ENCODE measurements around the gene KRTAP10-7.
"Not testable (repeated sequence)": the region's sequence is repeated elsewhere in the genome, so short reads cannot be mapped to it uniquely, and the experiment has no call there.

Gene KRTAP10-7

DNA sequence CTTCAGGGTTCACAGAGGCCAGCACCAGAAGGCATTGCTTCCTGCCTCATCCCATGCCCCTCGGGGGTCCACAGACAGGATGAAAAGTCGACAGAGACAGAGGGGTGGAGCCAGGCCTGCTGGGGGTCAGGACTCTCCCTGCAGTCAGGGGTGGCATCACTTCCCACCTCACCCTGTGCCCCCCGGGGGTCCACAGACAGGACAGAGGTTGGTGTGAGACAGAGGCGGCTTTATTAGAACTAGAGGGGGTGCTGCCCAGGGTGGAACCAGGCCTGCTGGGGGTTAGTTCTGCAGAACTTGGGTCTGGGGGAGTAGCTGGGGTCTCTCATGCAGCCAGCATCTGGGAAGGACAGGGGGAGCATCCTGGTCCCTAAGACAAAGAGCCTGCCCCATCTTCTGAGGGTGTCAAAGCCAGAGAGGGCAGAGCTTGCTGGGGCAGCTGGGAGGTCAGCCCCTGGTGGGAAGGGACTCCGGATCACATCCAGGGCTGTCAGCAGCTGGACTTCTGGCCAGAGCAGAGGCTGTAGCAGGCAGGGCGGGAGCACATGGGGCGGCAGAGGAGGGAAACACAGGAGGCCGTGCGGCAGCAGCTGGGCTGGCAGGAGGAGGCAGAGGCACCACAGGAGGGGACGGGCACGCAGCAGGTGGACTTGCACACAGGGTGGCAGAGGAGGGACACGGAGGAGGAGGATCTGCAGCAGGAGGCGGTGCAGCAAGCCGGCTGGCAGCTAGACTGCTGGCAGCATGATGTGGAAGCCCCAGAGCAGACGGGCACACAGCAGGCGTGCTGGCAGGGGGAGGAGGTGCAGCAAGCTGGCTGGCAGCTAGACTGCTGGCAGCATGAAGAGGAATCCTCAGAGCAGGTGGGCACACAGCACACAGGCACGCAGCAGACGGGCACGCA, 9.2 kb upstream of the KRTAP10-7 start:
- DNase-seq (ENCODE audit: low spot score): not testable (repeated sequence)

DNA sequence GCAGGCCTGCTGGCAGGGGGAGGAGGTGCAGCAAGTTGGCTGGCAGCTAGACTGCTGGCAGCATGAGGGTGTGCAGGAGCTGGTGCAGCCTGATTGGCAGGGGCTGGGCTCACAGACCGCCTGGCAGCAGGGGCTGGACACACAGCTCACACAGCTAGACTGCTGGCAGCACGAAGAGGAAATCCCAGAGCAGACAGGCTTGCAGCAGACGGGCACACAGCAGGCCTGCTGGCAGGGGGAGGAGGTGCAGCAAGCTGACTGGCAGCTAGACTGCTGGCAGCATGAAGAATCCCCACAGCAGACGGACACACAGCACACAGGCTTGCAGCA, 8.6 kb upstream of the KRTAP10-7 start:
- DNase-seq (ENCODE audit: low spot score): not testable (repeated sequence)

DNA sequence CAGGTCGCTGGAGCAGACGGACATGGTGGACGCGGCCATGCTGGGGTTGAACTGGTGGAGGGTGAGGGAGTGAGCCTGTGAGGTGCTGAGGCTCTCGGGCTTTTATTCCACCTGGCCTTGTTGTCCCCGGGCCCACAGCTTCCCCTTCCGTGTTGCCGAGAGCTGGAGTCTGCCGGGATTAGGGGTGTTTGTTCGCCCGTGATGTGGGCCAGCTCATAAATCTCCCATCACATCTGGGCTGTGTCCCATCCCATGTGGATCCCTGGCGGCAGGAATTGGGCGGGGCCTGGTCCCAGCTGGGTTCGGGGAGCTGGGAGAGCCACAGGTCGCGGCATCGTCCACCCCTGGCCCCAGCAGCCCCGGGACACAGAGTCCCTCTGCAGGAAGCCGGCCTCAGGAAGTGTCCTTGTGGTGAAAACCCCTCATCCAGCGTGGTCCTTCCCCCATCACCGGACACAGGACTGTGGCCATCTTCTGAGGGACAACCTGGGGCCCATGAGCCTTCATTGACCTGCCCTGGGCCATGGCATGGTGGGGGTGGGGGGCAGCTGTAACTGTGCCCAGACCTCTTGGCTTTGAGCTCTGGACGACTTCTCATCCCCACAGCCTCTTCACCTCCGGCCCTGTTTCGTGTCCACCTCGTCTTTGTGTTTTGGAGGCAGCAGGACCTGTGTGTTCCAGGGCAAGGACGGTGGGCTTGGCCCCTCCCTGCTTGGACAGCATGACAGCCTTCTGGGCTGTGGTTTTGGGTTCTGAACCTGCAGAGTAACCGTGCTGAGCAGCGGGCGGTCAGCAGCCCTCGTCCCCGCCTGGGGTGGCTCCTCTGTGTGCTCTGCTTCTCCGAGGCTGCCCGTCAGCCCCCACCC, 7.7 kb upstream of the KRTAP10-7 start, which contains the start of gene KRTAP10-6:
TSS of gene KRTAP10-6 (minus strand) at position 60 of the 866 bp plus-strand sequence. CDS start at position 39, 21 bp downstream.
- DNase-seq (ENCODE audit: low spot score): no peak

DNA sequence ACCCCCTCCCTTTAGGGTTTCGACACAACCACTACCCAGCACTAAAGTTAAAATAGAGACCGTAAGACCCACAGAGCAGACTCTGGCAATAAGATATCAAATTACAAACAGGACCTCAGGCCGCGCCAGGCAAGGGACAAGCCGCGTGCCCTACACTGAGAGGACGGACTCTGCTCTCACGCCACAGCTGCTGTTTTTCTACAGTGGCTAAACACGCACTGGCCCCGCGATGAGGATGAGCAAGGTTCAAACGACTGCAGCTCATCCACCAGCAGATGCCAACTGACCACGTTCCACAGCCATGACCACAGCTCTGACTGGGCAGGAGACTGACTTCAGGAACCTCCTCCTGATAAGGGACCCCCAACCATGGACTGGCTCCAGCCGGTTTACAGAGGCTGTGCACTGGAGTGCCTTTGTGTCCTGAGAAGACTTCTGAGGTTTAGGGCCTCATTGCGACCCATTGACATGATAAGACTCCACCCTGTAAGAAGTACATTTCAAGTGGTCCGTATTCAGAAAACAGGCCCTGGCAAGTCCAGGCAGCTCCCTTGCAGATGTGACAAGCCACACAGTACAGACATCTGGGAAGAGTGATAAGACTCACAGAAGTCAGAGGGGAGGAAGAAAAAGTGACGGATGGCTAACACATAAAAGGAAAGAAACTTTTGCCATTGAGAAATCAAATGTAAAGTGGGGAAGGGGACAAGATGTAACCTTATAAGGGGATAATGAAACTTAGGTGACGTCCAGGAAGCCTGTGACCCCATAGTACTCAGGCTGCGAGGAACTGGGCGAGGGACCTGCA, 6.6 kb upstream of the KRTAP10-7 start:
- DNase-seq (ENCODE audit: low spot score): no peak

DNA sequence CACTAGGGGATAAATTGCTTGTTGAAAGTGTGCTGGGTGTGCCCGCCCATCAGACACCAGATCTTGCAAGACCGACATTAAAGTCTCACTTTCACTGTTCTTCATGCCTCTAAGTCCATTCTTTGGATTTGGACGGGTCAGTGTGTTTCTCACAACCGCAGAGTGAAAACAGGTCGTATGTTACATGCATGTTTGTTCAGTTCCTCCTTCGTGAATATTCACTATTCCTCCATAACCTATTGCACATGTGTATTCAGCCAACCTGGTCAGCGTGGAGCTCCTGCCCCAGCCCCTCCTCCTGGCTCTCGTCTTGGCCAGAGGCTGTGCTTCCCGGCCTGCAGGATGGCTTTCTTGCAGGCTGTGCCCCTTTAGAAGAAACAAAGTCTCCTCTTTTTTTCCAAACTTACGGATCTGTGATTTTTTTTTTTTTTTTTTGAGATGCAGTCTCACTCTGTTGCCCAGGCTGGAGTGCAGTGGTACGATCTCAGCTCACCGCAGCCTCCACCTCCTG, 5.9 kb upstream of the KRTAP10-7 start:
- DNase-seq (ENCODE audit: low spot score): no peak

GRCh38 chr21:44595524-44595923, 4.9 kb upstream of the KRTAP10-7 start:
- DNase-seq (ENCODE audit: low spot score): no peak

DNA sequence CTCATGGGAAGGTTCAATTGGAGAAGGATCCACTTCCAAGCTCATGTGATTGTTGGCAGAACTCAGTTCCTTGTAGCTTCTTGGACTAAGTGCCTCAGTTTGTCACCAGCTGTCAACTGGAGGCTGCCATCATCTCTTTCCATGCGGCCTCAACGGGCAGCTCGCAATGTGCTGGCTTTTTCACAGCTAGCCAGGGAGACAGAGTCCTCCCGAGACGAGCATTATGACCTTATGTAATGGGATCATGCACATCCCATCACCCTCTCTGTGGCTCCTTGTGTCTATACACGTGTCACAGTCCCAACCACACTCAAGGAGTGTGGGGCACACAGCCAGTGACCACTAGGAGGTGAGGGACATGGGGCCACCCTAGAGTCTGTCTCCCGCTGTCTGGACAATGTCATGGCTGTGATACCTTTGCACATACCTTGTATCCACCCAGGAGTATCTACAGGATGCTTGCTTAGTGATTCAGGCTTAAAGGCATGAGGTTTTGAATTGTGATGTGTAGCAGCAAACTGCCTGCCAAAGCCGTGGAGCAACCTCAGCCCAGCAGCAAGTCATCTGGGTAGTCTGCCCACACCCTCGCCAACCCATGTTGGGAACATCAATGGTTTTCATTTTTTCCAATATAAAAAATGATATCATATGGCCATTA, 4.2 kb upstream of the KRTAP10-7 start:
- no peak for DNase-seq (ENCODE audit: low spot score)

- no peak for DNase-seq (ENCODE audit: low spot score)
Observed at GRCh38 chr21:44598061-44598460, 2.3 kb upstream of the KRTAP10-7 start.

- no peak for DNase-seq (ENCODE audit: low spot score)
Observed at GRCh38 chr21:44599264-44600029, 950 bp upstream of the KRTAP10-7 start.

- not testable (repeated sequence) for DNase-seq (ENCODE audit: low spot score)
Observed at GRCh38 chr21:44601091-44601490, 694 bp downstream of the KRTAP10-7 start.

GRCh38 chr21:44601596-44602462, 1.4 kb downstream of the KRTAP10-7 start:
- no peak for DNase-seq (ENCODE audit: low spot score)

DNA sequence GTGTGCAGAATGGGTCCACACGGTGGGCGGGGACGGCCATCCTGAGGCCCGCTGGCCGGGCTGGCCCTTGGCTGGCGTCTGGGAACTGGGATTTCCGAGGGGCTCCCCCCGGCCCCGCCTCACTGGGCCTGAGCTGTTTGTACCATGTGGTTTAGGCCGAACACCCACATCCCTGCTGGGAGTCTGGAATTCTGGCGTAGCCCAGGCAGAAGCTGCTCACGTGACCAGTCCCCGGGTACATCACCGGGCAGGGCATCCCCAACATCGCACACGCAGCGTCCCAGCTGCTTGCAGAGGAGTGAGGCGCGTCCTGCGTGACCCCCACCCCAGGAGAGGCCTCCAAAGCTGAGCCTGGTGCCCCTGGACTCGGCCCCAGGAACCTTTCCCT, 2.1 kb downstream of the KRTAP10-7 start:
- no peak for DNase-seq (ENCODE audit: low spot score)

DNA sequence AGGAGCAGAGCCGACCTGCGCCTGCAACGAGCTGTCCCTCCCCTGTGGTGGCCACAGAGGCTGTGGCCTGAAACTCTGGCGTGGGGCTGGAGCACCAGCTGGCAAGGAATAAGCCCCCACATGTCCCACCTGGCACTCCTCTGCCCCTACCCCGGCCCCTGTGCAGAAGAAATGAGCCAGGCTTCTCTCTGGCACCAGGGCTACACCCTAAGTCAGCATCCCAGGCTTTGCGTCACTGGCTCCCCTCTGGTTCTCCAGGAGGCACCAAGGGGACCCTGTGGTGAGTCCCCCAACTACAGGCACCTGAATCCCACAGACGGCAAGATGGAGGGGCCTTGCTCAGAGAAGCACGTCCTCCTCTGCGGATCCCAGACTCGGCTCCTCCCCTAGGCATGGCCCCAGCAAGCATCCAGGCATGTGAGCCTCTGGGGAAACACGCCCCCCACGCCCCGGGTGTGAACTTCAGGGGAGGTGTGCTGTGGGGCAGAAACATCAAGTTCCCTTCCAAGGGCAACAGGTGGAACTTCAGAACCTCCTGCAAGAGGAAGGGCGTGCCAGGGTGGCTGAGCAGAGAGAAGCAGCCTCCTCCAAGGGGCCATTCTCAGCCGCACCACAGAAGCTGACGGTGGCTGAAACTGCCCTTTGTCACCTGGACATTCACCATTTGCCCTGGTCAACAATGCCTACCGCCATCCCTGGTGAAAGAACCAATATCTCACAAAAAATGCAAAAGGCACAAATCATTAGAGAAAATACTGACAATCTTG, 2.9 kb downstream of the KRTAP10-7 start:
- DNase-seq (ENCODE audit: low spot score): no peak

DNA sequence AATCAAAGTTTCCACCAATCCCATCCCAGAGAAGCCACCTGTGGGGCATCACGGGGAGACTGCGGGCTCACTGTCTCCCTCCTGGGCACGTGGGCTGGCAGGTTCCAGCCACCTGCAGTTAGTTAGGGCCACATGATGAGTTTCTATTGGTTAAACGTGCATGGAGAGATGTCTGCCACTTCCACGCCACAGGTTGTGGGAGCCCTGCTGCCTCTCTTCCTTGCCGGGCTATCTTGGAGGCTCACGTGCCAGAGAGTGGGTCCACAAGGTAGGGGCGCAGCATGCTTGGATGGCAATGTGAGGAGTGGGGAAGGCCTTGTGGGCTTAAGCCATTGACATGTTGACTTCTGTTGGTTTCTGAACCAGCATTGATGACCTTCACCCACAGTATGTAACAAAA, 3.5 kb downstream of the KRTAP10-7 start:
- DNase-seq (ENCODE audit: low spot score): no peak

- no peak for DNase-seq (ENCODE audit: low spot score)
Observed at GRCh38 chr21:44606495-44606894, 6.1 kb downstream of the KRTAP10-7 start.

DNA sequence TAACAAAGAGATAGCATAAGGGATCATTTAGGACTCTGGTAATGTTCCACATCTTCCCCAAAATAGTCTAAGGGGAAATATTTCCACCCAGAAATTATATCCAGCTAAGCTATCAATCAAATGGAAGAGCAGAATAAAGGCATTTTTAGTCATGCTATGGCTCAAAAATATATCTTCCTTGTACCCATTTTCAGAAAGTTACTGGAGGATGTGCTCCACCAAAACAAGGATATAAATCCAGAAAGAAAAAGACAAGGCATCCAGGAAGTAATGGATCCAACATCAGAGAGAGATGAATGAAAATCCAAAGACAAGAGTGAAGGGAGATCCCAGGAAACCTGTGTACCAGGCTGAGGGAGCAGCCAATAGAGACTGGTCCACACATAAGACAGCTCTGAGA, 8.8 kb downstream of the KRTAP10-7 start:
- no peak for DNase-seq (ENCODE audit: low spot score)

DNA sequence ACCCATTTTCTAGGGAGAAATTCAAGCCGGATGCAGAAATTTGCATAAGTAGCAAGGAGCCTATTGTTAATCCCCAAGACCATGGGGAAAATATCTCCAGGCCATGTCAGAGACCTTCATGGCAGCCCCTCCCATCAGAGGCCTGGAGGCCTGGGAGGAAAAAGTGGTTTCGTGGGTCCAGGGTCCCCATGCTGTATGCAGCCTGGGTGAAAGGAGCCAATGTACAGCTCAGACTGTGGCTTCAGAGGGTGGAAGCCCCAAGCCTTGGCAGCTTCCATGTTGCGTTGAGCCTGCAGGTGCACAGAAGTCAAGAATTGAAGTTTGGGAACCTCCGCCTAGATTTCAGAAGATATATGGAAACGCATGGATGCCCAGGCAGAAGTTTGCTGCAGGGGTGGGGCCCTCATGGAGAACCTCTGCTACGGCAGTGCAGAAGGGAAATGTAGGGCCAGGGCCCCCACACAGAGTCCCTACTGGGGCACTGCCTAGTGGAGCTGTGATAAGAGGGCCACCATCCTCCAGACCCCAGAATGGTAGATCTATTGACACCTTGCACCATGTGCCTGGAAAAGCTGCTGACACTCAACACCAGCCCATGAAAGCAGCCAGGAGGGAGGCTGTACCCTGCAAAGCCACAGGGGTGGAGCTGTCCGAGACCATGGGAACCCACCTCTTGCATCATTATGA, 9.9 kb downstream of the KRTAP10-7 start:
- not testable (repeated sequence) for DNase-seq (ENCODE audit: low spot score)

GRCh38 chr21:44611551-44611950, 11.2 kb downstream of the KRTAP10-7 start:
- DNase-seq (ENCODE audit: low spot score): no peak
